DOHH2 (cell line): ENCODE measurements around the gene FOXD2.

Experiments used
- H3F3A ChIP-seq: fragments of 200-600 bp; sonication (generic), shearing (Covaris generic); 2 replicates; pipeline ENCODE4 v1.6.0; 2016; ENCODE audit warnings: antibody characterized with exemption, mild to moderate bottlenecking; ENCODE audit not compliant: control insufficient read depth, insufficient read depth
- H3K27ac ChIP-seq: fragments of 200-600 bp; sonication (generic); 2 replicates; pipeline ENCODE4 v1.5.1; 2014; ENCODE audit warnings: low read depth, mild to moderate bottlenecking, low read length, moderate library complexity
- H3K27me3 ChIP-seq: fragments of 200-600 bp; sonication (generic); 2 replicates; pipeline ENCODE4 v1.6.1; 2014; ENCODE audit warnings: mild to moderate bottlenecking, low read length, mixed read lengths; ENCODE audit not compliant: control insufficient read depth
- H3K36me3 ChIP-seq: fragments of 200-600 bp; sonication (generic); 2 replicates; pipeline ENCODE4 v1.6.1; 2014; ENCODE audit warnings: mild to moderate bottlenecking, low read length, moderate library complexity, mixed read lengths; ENCODE audit not compliant: control insufficient read depth
- H3K4me1 ChIP-seq: fragments of 200-600 bp; sonication (generic); 2 replicates; pipeline ENCODE4 v1.6.1; 2014; ENCODE audit warnings: mild to moderate bottlenecking, low read length, mixed read lengths; ENCODE audit not compliant: control insufficient read depth
- H3K4me2 ChIP-seq: fragments of 200-600 bp; sonication (generic); 2 replicates; pipeline ENCODE4 v1.6.0; 2014; ENCODE audit warnings: mild to moderate bottlenecking, low read length, moderate library complexity
- H3K4me3 ChIP-seq: fragments of 200-600 bp; sonication (generic); 2 replicates; pipeline ENCODE4 v1.5.1; 2014; ENCODE audit warnings: mild to moderate bottlenecking, low read length, mixed read lengths
- H3K79me2 ChIP-seq: fragments of 200-600 bp; sonication (generic); 2 replicates; pipeline ENCODE4 v1.6.1; 2014; ENCODE audit warnings: mild to moderate bottlenecking, low read length, mixed read lengths; ENCODE audit not compliant: control insufficient read depth
- H3K9me2 ChIP-seq: fragments of 200-600 bp; sonication (generic); replicated peaks from 2 replicates; pipeline ENCODE4 v1.6.1; 2014; ENCODE audit warnings: mild to moderate bottlenecking, low read length, mixed read lengths; ENCODE audit not compliant: control insufficient read depth
- H3K9me3 ChIP-seq: fragments of 200-600 bp; sonication (generic); 2 replicates; pipeline ENCODE4 v1.6.1; 2014; ENCODE audit warnings: antibody characterized with exemption, low read length, mixed read lengths; ENCODE audit not compliant: control insufficient read depth, insufficient read depth
- H4K20me1 ChIP-seq: fragments of 200-600 bp; sonication (generic); 2 replicates; pipeline ENCODE4 v1.6.0; 2014; ENCODE audit warnings: low read depth, mild to moderate bottlenecking, antibody characterized with exemption, low read length, moderate library complexity; ENCODE audit not compliant: control insufficient read depth, insufficient read depth
- CTCF ChIP-seq: fragments of 200-600 bp; sonication (generic); IDR thresholded peaks from one replicate; pipeline ENCODE4 v1.5.1; 2014; ENCODE audit warnings: antibody characterized with exemption, mild to moderate bottlenecking, low read depth, low read length; ENCODE audit not compliant: poor library complexity, severe bottlenecking
- EZH2phosphoT487 ChIP-seq: fragments of 200-600 bp; sonication (generic); IDR thresholded peaks from 2 replicates; pipeline ENCODE4 v1.6.1; 2017; ENCODE audit warnings: borderline replicate concordance, mild to moderate bottlenecking, antibody characterized with exemption, low read length, moderate library complexity, mixed read lengths

FOXD2 gene

GRCh38 chr1:47459253-47459788 is 21.5 kb downstream of the FOXD2 start:
- H3K27me3 ChIP-seq = peaks cover 7% of the 10 kb centered on the region; the same call in 1 of the 2 replicates
- TF ChIP-seq EZH2phosphoT487 (no peak), CTCF (no peak)
- H3K4me3 ChIP-seq = no peak overlapping the region
- no peaks in the 10 kb centered on the region for H3K36me3 ChIP-seq
- no peaks in the 10 kb centered on the region for H3K79me2 ChIP-seq
- no peaks in the 10 kb centered on the region for H3F3A ChIP-seq
- no peak overlapping the region for H3K4me2 ChIP-seq
- H3K4me1 ChIP-seq = no peaks in the 10 kb centered on the region
- 0 out of 2 replicates have a peak, but pooled peaks cover 3% of the 10 kb centered on the region for H4K20me1 ChIP-seq
- no peaks in the 10 kb centered on the region for H3K9me2 ChIP-seq
- H3K9me3 ChIP-seq = no peaks in the 10 kb centered on the region
- H3K27ac ChIP-seq = no peak overlapping the region

GRCh38 chr1:47460040-47460439 is 22.2 kb downstream of the FOXD2 start:
- 0 out of 2 replicates have a peak, but pooled peaks cover 3% of the 10 kb centered on the region for H4K20me1 ChIP-seq
- H3F3A ChIP-seq = no peaks in the 10 kb centered on the region
- TF ChIP-seq CTCF (no peak), EZH2phosphoT487 (no peak)
- no peak overlapping the region for H3K27ac ChIP-seq
- H3K4me3 ChIP-seq = no peak overlapping the region
- no peaks in the 10 kb centered on the region for H3K36me3 ChIP-seq
- no peaks in the 10 kb centered on the region for H3K9me3 ChIP-seq
- peaks cover 7% of the 10 kb centered on the region; the same call in 1 of the 2 replicates for H3K27me3 ChIP-seq
- H3K4me2 ChIP-seq = no peak overlapping the region
- no peaks in the 10 kb centered on the region for H3K9me2 ChIP-seq
- no peaks in the 10 kb centered on the region for H3K79me2 ChIP-seq
- H3K4me1 ChIP-seq = no peaks in the 10 kb centered on the region

- Histone ChIP-seq H3K79me2 (no peaks in the 10 kb centered on the region), H3K27ac (no peak overlapping the region), H3K36me3 (no peaks in the 10 kb centered on the region), H3F3A (no peaks in the 10 kb centered on the region), H3K27me3 (peaks cover 7% of the 10 kb centered on the region; the same call in 1 of the 2 replicates), H3K4me3 (no peak overlapping the region), H3K4me1 (no peaks in the 10 kb centered on the region), H3K9me3 (no peaks in the 10 kb centered on the region), H3K4me2 (no peak overlapping the region), H4K20me1 (0 out of 2 replicates have a peak, but pooled peaks cover 3% of the 10 kb centered on the region), H3K9me2 (no peaks in the 10 kb centered on the region)
- TF ChIP-seq EZH2phosphoT487 = no peak
- TF ChIP-seq CTCF = no peak
Observed at GRCh38 chr1:47460456-47460855, 22.6 kb downstream of the FOXD2 start.
